HG03095 (cell line): ENCODE measurements around the gene KCNK2.

Source experiments
- ATAC-seq: cut with Tn5 transposase; IDR thresholded peaks from one replicate; pipeline ENCODE4 v1.9.1; 2021; ENCODE audit warnings: moderate library complexity; ENCODE audit not compliant: unreplicated experiment

The KCNK2 gene

GRCh38 chr1:215250913-215251312 is 168.4 kb downstream of the KCNK2 start:
- ATAC-seq: no peak

GRCh38 chr1:215251428-215251827 is 168.9 kb downstream of the KCNK2 start:
- ATAC-seq: no peak

- no peak for ATAC-seq
Measured at GRCh38 chr1:215252164-215252563, 169.6 kb downstream of the KCNK2 start.

GRCh38 chr1:215256936-215257679 is 174.6 kb downstream of the KCNK2 start:
- no peak for ATAC-seq

- no peak for ATAC-seq
Measured at GRCh38 chr1:215260711-215261110, 178.2 kb downstream of the KCNK2 start.

GRCh38 chr1:215262106-215262505 is 179.6 kb downstream of the KCNK2 start:
- no peak for ATAC-seq

- no peak for ATAC-seq
Measured at GRCh38 chr1:215263636-215264035, 181.1 kb downstream of the KCNK2 start.

GRCh38 chr1:215264649-215265048 is 182.1 kb downstream of the KCNK2 start:
- no peak for ATAC-seq

- no peak for ATAC-seq
Measured at GRCh38 chr1:215267495-215267894, 185.0 kb downstream of the KCNK2 start.

GRCh38 chr1:215269955-215270354 is 187.4 kb downstream of the KCNK2 start:
- no peak for ATAC-seq

GRCh38 chr1:215273838-215274516 is 191.4 kb downstream of the KCNK2 start:
- ATAC-seq: no peak

- ATAC-seq: no peak
Measured at GRCh38 chr1:215276582-215276981, 194.0 kb downstream of the KCNK2 start.

GRCh38 chr1:215277532-215277931 is 195.0 kb downstream of the KCNK2 start:
- no peak for ATAC-seq

GRCh38 chr1:215279682-215280081 is 197.1 kb downstream of the KCNK2 start:
- ATAC-seq: no peak

GRCh38 chr1:215282557-215282956 is 200.0 kb downstream of the KCNK2 start:
- no peak for ATAC-seq

- ATAC-seq: no peak
Measured at GRCh38 chr1:215285013-215285800, 202.7 kb downstream of the KCNK2 start.
